ENCODE results near the gene ATF2.

The ATF2 gene

DNA sequence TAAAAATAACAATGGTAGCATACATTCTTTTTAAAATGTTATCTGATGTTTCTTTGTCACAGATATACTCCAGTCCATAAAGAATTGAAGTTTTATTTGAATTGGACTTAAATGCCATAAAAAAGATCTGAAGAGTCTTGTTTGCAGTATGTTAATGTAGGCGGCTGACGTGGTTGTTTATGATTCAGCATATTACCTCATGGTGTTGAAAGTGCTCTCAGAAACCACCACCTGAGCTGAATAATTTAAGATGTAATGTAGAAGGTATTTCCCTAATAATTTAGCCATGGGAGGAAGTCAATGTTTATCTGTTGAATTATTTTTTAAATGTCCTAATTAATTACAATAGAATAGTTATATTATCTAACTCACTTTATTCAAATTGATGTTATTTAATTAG is 104.3 kb downstream of the ATF2 start:
- ChIA-PET POLR2A (no interaction called here), CTCF (no interaction called here)
- DNase-seq (ENCODE audit: extremely low spot score): no peak
- no peak for TF ChIP-seq TARDBP (IDR thresholded peaks at IDR 0.05)
- no peak for TF ChIP-seq NFRKB (IDR thresholded peaks at IDR 0.05)
- no peak for TF ChIP-seq HDGF (IDR thresholded peaks at IDR 0.05; ENCODE audit: borderline replicate concordance)
- no peak for TF ChIP-seq CTBP1 (IDR thresholded peaks at IDR 0.05; ENCODE audit: borderline replicate concordance)
- no peak for TF ChIP-seq ELF4 (IDR thresholded peaks at IDR 0.05)
- no peak for TF ChIP-seq L3MBTL2 (conservative IDR thresholded peaks at IDR 0.05)
- TF ChIP-seq, protein P1, sequence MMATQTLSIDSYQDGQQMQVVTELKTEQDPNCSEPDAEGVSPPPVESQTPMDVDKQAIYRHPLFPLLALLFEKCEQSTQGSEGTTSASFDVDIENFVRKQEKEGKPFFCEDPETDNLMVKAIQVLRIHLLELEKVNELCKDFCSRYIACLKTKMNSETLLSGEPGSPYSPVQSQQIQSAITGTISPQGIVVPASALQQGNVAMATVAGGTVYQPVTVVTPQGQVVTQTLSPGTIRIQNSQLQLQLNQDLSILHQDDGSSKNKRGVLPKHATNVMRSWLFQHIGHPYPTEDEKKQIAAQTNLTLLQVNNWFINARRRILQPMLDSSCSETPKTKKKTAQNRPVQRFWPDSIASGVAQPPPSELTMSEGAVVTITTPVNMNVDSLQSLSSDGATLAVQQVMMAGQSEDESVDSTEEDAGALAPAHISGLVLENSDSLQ (IDR thresholded peaks at IDR 0.05): no peak
- no peak for TF ChIP-seq FOXM1 (IDR thresholded peaks at IDR 0.05; ENCODE audit: borderline replicate concordance)

DNA sequence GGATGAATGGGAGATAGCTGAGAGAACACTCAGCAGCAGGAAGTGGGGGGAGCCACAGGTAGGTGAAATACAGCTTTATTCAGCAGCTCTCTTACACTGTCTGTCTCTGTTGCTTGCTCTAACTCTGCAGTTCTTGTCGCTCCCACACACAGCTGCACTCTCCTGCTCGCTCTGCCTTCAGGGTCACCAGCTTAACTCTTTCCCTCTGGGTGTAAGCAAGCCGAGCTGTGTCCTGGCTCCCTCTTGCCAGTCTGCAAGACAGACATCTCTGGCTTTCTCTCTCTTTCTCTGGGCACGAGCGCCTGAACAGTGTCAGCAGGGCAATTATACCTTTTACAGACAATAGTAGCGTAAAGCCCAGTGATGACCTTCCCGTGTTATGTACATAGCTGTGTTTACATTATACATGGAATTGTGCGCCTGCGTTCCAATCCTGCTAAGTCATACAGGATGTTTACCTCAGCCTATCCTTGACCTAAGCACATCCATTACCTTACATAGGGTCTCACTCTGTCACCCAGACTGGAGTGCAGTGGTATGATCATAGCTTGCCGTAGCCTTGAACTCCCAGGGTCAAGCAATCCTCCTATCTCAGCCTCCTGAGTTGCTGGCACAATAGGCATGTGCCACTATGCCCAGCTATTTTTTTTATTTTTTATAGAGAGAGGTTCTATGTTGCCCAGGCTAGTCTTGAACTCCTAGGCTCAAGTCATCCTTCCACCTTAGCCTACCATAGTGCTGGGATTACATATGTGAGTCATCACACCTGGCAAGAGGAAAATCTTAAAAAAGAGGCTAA is 105.0 kb downstream of the ATF2 start:
- ChIA-PET CTCF (interaction anchor here (0.6 kb wide), 1 partner anchor 13 kb away, joined by 3 read pairs; no protein-coding TSS in a partner anchor), POLR2A (no interaction called here)
- TF ChIP-seq FOXK2 (IDR thresholded peaks at IDR 0.05) (no peak), FOXM1 (IDR thresholded peaks at IDR 0.05; ENCODE audit: borderline replicate concordance) (no peak), BHLHE40 (IDR thresholded peaks at IDR 0.05; ENCODE audit: borderline replicate concordance) (no peak), ELF4 (IDR thresholded peaks at IDR 0.05) (no peak), FOXA1 (IDR thresholded peaks at IDR 0.05) (no peak), CTBP1 (IDR thresholded peaks at IDR 0.05; ENCODE audit: borderline replicate concordance) (no peak), L3MBTL2 (conservative IDR thresholded peaks at IDR 0.05) (no peak), SUZ12 (IDR thresholded peaks at IDR 0.05) (no peak), ZNF384 (IDR thresholded peaks at IDR 0.05) (no peak), LEF1 (IDR thresholded peaks at IDR 0.05; ENCODE audit: borderline replicate concordance) (no peak), SP1 (IDR thresholded peaks at IDR 0.05) (no peak), ARNT (IDR thresholded peaks at IDR 0.05) (no peak), HDGF (IDR thresholded peaks at IDR 0.05; ENCODE audit: borderline replicate concordance) (no peak), TARDBP (IDR thresholded peaks at IDR 0.05) (no peak)
- TF ChIP-seq, protein P1 (IDR thresholded peaks at IDR 0.05): no peak
- no peak for DNase-seq (ENCODE audit: extremely low spot score)

DNA sequence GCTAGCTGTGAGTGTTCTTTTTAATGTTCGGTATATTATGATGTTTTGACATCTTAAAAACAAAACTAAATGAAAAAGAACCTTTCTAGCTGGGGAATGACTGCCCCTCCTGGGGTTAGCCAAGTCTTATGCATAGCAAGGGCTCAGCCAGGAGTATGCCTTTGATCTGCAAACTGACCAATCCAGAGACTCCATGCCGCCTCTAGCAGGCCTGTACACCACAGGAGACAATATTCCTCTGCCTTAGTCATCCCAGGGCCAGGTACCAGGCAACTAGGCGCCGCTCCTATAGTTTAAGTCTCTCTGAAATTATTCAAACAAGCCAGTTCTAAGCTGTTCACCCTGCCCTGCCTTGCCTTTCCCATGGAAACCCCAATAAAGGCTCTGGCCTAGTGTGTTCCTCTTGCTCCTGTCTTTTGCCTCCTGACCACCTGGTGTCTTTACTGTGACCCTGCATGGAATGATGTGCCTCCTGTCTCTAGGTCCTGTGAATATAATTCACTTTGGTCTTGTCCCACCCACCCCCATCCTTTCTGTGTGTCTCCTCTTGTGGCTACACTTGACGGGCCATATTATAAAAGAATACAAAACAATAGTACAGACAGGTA is 110.8 kb downstream of the ATF2 start:
- no peak for DNase-seq (ENCODE audit: extremely low spot score)
- CTCF ChIA-PET: interaction anchor here (1.0 kb wide), 1 partner anchor 9 kb away, joined by 3 read pairs; no protein-coding TSS in a partner anchor
- TF ChIP-seq HDGF (IDR thresholded peaks at IDR 0.05; ENCODE audit: borderline replicate concordance) (no peak), LEF1 (IDR thresholded peaks at IDR 0.05; ENCODE audit: borderline replicate concordance) (no peak), FOXA1 (IDR thresholded peaks at IDR 0.05) (no peak), ARNT (IDR thresholded peaks at IDR 0.05) (no peak), FOXK2 (IDR thresholded peaks at IDR 0.05) (no peak), CTBP1 (IDR thresholded peaks at IDR 0.05; ENCODE audit: borderline replicate concordance) (no peak), SP1 (IDR thresholded peaks at IDR 0.05) (no peak), ZNF384 (IDR thresholded peaks at IDR 0.05) (no peak), SUZ12 (IDR thresholded peaks at IDR 0.05) (no peak), ELF4 (IDR thresholded peaks at IDR 0.05) (no peak), TARDBP (IDR thresholded peaks at IDR 0.05) (no peak), BHLHE40 (IDR thresholded peaks at IDR 0.05; ENCODE audit: borderline replicate concordance) (no peak), L3MBTL2 (conservative IDR thresholded peaks at IDR 0.05) (no peak), NFRKB (IDR thresholded peaks at IDR 0.05) (no peak), FOXM1 (IDR thresholded peaks at IDR 0.05; ENCODE audit: borderline replicate concordance) (no peak)
- TF ChIP-seq, protein P1 (IDR thresholded peaks at IDR 0.05): no peak
- POLR2A ChIA-PET: no interaction called here

DNA sequence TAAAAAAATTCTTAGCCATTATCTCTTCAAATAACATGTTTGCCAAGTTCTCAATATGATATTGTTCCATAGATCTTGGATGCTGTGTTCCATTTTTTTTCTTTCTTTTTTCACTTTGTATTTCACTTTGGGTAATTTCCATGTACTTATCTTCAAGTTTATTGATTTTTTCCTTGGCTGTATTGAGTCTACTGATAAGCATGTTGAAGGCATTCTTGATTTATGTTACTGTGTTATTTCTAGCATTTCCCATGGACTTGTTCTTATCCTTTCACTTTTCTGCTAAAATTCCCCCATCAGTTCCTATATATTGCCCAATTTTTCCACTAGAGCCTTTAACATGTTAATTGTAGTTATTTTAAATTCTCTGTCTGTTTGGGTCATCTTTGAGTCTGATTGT is 112.0 kb downstream of the ATF2 start:
- CTCF ChIA-PET: interaction anchor here (1.3 kb wide), 1 partner anchor 25 kb away, joined by 5 read pairs; no protein-coding TSS in a partner anchor
- no peak for TF ChIP-seq FOXA1 (IDR thresholded peaks at IDR 0.05)
- no peak for TF ChIP-seq CTBP1 (IDR thresholded peaks at IDR 0.05; ENCODE audit: borderline replicate concordance)
- TF ChIP-seq ARNT (IDR thresholded peaks at IDR 0.05): no peak
- no peak for DNase-seq (ENCODE audit: extremely low spot score)
- POLR2A ChIA-PET: no interaction called here

DNA sequence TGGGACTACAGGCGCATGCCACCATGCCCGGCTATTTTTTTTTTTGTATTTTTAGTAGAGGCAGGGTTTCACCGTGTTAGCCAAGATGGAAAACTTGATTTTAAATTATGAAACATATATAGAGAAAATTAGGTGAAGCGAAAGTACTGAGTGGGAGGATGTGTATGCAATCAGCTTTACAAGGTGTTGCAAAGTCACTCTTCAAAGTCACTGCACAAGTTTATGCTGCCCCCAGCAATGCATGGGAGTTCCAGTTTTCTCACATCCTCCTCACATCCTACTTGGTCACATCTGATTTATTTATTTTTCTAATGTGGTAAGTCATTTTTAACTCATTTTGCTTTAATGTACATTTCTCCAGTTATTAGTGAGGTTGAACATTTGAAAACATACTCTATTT is 113.7 kb downstream of the ATF2 start:
- no peak for DNase-seq (ENCODE audit: extremely low spot score)
- TF ChIP-seq NFRKB (IDR thresholded peaks at IDR 0.05) (no peak), ARNT (IDR thresholded peaks at IDR 0.05) (no peak), HDGF (IDR thresholded peaks at IDR 0.05; ENCODE audit: borderline replicate concordance) (no peak)
- TF ChIP-seq, protein P1 (IDR thresholded peaks at IDR 0.05): no peak
- CTCF ChIA-PET: interaction anchor here (1.3 kb wide), 1 partner anchor 26 kb away, joined by 5 read pairs; no protein-coding TSS in a partner anchor
- POLR2A ChIA-PET: no interaction called here

All from HEK293T (cell line).